IMR-90 (cell line): ENCODE measurements around the gene NBPF1. TPM values are rescaled to one million over a fixed set of nuclear protein-coding genes. Genes with fewer than 3 reads are reported as not detected.
"Not testable (repeated sequence)": the region's sequence is repeated elsewhere in the genome, so short reads cannot be mapped to it uniquely, and the experiment has no call there.

Experiments used
- ATAC-seq: fragments of 200-7000 bp; cut with Tn5 transposase; 2 replicates; pipeline ENCODE4 v1.9.1; 2020; ENCODE audit warnings: low read depth, mild to moderate bottlenecking, moderate library complexity
- BruUV-seq: library from RNA; stranded (reverse); fragments of 400-500 nt; replicated peaks from 2 replicates; lab custom pipeline; 2021; lab: Mats Ljungman, UMichigan
- CTCF ChIA-PET: fragments of 300-600 bp; formaldehyde crosslinking; extraction: SDS; loops from one replicate; lab custom pipeline; 2021; ENCODE audit warnings: antibody characterized with exemption; lab: Yijun Ruan, JAX
- POLR2A ChIA-PET: fragments of 300-600 bp; sonication (Branson Sonifier 250); formaldehyde crosslinking; loops from one replicate; lab custom pipeline; 2022; ENCODE audit warnings: antibody characterized with exemption; ENCODE audit not compliant: unreplicated experiment; lab: Charles Lee
- DNase-seq: peaks from one replicate; pipeline ENCODE4 v3.0.0; 2013
- H2AFZ ChIP-seq: replicated peaks from 2 replicates; pipeline ENCODE3; 2013; ENCODE audit warnings: low read length, mild to moderate bottlenecking; ENCODE audit not compliant: poor library complexity
- H2AK5ac ChIP-seq: 2 replicates; pipeline ENCODE4 v1.6.1; 2013; ENCODE audit warnings: low read depth, low read length, inconsistent platforms
- H2AK9ac ChIP-seq: replicated peaks from 2 replicates; pipeline ENCODE3; 2013; ENCODE audit warnings: mild to moderate bottlenecking, low read depth, low read length, moderate library complexity; ENCODE audit not compliant: poor library complexity
- H2BK120ac ChIP-seq: 2 replicates; pipeline ENCODE4 v1.6.1; 2013; ENCODE audit warnings: low read depth, low read length, inconsistent platforms
- H2BK15ac ChIP-seq: 3 replicates; pipeline ENCODE4 v1.6.1; 2013; ENCODE audit warnings: low read depth, low read length, inconsistent platforms
- H2BK20ac ChIP-seq: 2 replicates; pipeline ENCODE4 v1.6.1; 2013; ENCODE audit warnings: low read depth, mild to moderate bottlenecking, inconsistent platforms, low read length, moderate library complexity
- H2BK5ac ChIP-seq: 2 replicates; pipeline ENCODE4 v1.6.1; 2013; ENCODE audit warnings: mild to moderate bottlenecking, low read depth, low read length, inconsistent platforms; ENCODE audit not compliant: poor library complexity, severe bottlenecking
- H3K14ac ChIP-seq: replicated peaks from 2 replicates; pipeline ENCODE4 v1.6.1; 2013; ENCODE audit warnings: low read depth, low read length, inconsistent platforms
- H3K18ac ChIP-seq: 2 replicates; pipeline ENCODE4 v1.6.1; 2013; ENCODE audit warnings: low read depth, low read length, control low read depth
- H3K23ac ChIP-seq: 2 replicates; pipeline ENCODE4 v1.6.1; 2013; ENCODE audit warnings: low read depth, low read length, inconsistent platforms
- H3K27ac ChIP-seq: 2 replicates; pipeline ENCODE4 v1.5.1; 2013; ENCODE audit warnings: mild to moderate bottlenecking, control low read depth, low read length; ENCODE audit not compliant: insufficient read depth
- H3K27me3 ChIP-seq: 2 replicates; pipeline ENCODE4 v1.6.1; 2013; ENCODE audit warnings: low read length; ENCODE audit not compliant: control insufficient read depth, insufficient read depth
- H3K36me3 ChIP-seq: 2 replicates; pipeline ENCODE4 v1.6.1; 2013; ENCODE audit warnings: low read length, mixed read lengths; ENCODE audit not compliant: control insufficient read depth, insufficient read depth
- H3K4ac ChIP-seq: 2 replicates; pipeline ENCODE4 v1.6.1; 2013; ENCODE audit warnings: low read depth, low read length, inconsistent platforms
- H3K4me1 ChIP-seq: 2 replicates; pipeline ENCODE4 v1.6.1; 2013; ENCODE audit warnings: low read length, mixed read lengths; ENCODE audit not compliant: control insufficient read depth, insufficient read depth
- H3K4me2 ChIP-seq: 2 replicates; pipeline ENCODE4 v1.6.1; 2013; ENCODE audit warnings: low read depth, mild to moderate bottlenecking, control low read depth, low read length, moderate library complexity
- H3K4me3 ChIP-seq: 2 replicates; pipeline ENCODE4 v1.5.1; 2013; ENCODE audit warnings: low read depth, mild to moderate bottlenecking, control low read depth, low read length, moderate library complexity; ENCODE audit not compliant: insufficient read depth
- H3K56ac ChIP-seq: 2 replicates; pipeline ENCODE4 v1.6.1; 2013; ENCODE audit warnings: low read length, inconsistent platforms; ENCODE audit not compliant: insufficient read depth; ENCODE audit errors: extremely low read depth
- H3K79me1 ChIP-seq, 2 experiments: 2 replicates each; pipeline ENCODE4 v1.6.1; 2013; ENCODE audit warnings: low read length in 2 of 2, inconsistent platforms in 1 of 2, low read depth in 1 of 2
- H3K9ac ChIP-seq: 2 replicates; pipeline ENCODE4 v1.6.1; 2013; ENCODE audit warnings: low read depth, low read length, control low read depth
- H3K9me1 ChIP-seq: 2 replicates; pipeline ENCODE4 v1.6.1; 2013; ENCODE audit warnings: low read length, inconsistent platforms; ENCODE audit not compliant: insufficient read depth
- H3K9me3 ChIP-seq: 2 replicates; pipeline ENCODE4 v1.6.1; 2013; ENCODE audit warnings: low read length; ENCODE audit not compliant: control insufficient read depth, insufficient read depth
- H4K20me1 ChIP-seq: 2 replicates; pipeline ENCODE4 v1.6.1; 2013; ENCODE audit warnings: low read length, inconsistent platforms; ENCODE audit not compliant: insufficient read depth
- H4K5ac ChIP-seq: 2 replicates; pipeline ENCODE4 v1.6.1; 2013; ENCODE audit warnings: mild to moderate bottlenecking, low read depth, low read length, control low read depth
- H4K8ac ChIP-seq, 2 experiments: 2 replicates each; pipeline ENCODE4 v1.6.1; 2013; ENCODE audit warnings: low read depth in 2 of 2, low read length in 2 of 2, control low read depth in 1 of 2, inconsistent platforms in 1 of 2
- H4K91ac ChIP-seq: 2 replicates; pipeline ENCODE4 v1.6.1; 2013; ENCODE audit warnings: low read depth, low read length, inconsistent platforms; ENCODE audit not compliant: insufficient read depth
- WGBS, 2 experiments: methylation state at CpG; one replicate each; pipeline versions ENCODE4 v1.1.5 to v1.1.7; 2013; ENCODE audit warnings: missing lambda C conversion rate in 2 of 2; ENCODE audit not compliant: insufficient read length in 1 of 2; ENCODE audit errors: extremely low coverage in 2 of 2; 5-methylcytosine and 5-hydroxymethylcytosine counted together
- dilution Hi-C: fragments of 300-500 bp; cut with HindIII; formaldehyde crosslinking; loops from one replicate; pipeline ENCODE4 v1.14.3; 2018; ENCODE audit warnings: low sequenced_read_pairs; ENCODE audit not compliant: unreplicated experiment
- in situ Hi-C: fragments of 300-500 bp; cut with MboI; formaldehyde crosslinking; loops from 3 replicates; pipeline ENCODE4 v1.14.3; 2019; ENCODE audit warnings: low sequenced_read_pairs, inconsistent platforms, mixed read lengths
- intact Hi-C: fragments of 100-400 bp; cut with micrococcal nuclease; formaldehyde crosslinking; loops from 2 replicates; pipeline ENCODE4 v1.10.0; 2022
- polyA plus RNA-seq, 3 experiments: library from polyadenylated mRNA; depleted of rRNA; stranded (reverse); fragments of >200 nt; gene quantifications; 2 replicates each; pipeline ENCODE4 v1.2.3, GENCODE V29; 2012; ENCODE audit warnings: low replicate concordance in 1 of 3
- total RNA-seq: library from RNA; depleted of rRNA; stranded (reverse); fragments of >200 nt; gene quantifications from 2 replicates; pipeline ENCODE4 v1.2.3, GENCODE V29; 2012

The NBPF1 gene
- total and polyA plus RNA-seq, 2 of the 4 experiments (the other 2 are of a cell fraction), result 18.8 to 25.3 TPM

GRCh38 chr1:16639091-16640031, 26.0 kb upstream of the NBPF1 start:
- H2AK9ac ChIP-seq, H4K20me1 ChIP-seq, H3K4me1 ChIP-seq, H3K4ac ChIP-seq, intact Hi-C loops, H3K36me3 ChIP-seq, in situ Hi-C loops, H3K9ac ChIP-seq, H3K27ac ChIP-seq, ATAC-seq, DNase-seq, H3K4me3 ChIP-seq, H3K56ac ChIP-seq, H3K4me2 ChIP-seq, H3K23ac ChIP-seq, H2BK20ac ChIP-seq, H3K27me3 ChIP-seq, H2AK5ac ChIP-seq, H2BK5ac ChIP-seq, H2BK15ac ChIP-seq, POLR2A ChIA-PET, H4K5ac ChIP-seq, H3K9me1 ChIP-seq, H3K9me3 ChIP-seq, H2BK120ac ChIP-seq, H2AFZ ChIP-seq, dilution Hi-C loops, H3K14ac ChIP-seq, H4K8ac ChIP-seq, CTCF ChIA-PET, H4K91ac ChIP-seq, H3K18ac ChIP-seq: not testable (repeated sequence)
- 68% methylated on average over 6 of the region's 11 CpGs; no CpG with 5 or more reads in 1 of the 2 experiments for WGBS, 2 experiments
- H3K79me1 ChIP-seq, result peaks cover 35 to 61% of the 10 kb centered on the region in 2 experiments
- BruUV-seq, result TSS peak; percentile 11

GRCh38 chr1:16637941-16638778, 24.8 kb upstream of the NBPF1 start:
- H3K14ac ChIP-seq, H2BK120ac ChIP-seq, H3K27me3 ChIP-seq, H3K4me2 ChIP-seq, H4K20me1 ChIP-seq, H3K4ac ChIP-seq, H2BK20ac ChIP-seq, H3K4me1 ChIP-seq, H2BK5ac ChIP-seq, H3K18ac ChIP-seq, H3K9me1 ChIP-seq, BruUV-seq, DNase-seq, H3K9me3 ChIP-seq, H3K4me3 ChIP-seq, ATAC-seq, H2AFZ ChIP-seq, H2AK5ac ChIP-seq, H3K56ac ChIP-seq, H3K36me3 ChIP-seq, H3K23ac ChIP-seq, intact Hi-C loops, H2BK15ac ChIP-seq, H3K27ac ChIP-seq, POLR2A ChIA-PET, H3K9ac ChIP-seq, in situ Hi-C loops, H2AK9ac ChIP-seq, H4K8ac ChIP-seq, dilution Hi-C loops, H4K91ac ChIP-seq, H4K5ac ChIP-seq, CTCF ChIA-PET: not testable (repeated sequence)
- peaks cover 29 to 49% of the 10 kb centered on the region in 2 experiments for H3K79me1 ChIP-seq
- 86% methylated on average over 1 of the region's 6 CpGs; no CpG with 5 or more reads in 1 of the 2 experiments for WGBS, 2 experiments
